GM21737 (cell line): Measurements from ENCODE around the gene HMGCLL1.

Experiments
- ATAC-seq: cut with Tn5 transposase; IDR thresholded peaks from one replicate; pipeline ENCODE4 v1.9.1; 2021; ENCODE audit warnings: mild to moderate bottlenecking, moderate library complexity; ENCODE audit not compliant: unreplicated experiment

Gene HMGCLL1

DNA sequence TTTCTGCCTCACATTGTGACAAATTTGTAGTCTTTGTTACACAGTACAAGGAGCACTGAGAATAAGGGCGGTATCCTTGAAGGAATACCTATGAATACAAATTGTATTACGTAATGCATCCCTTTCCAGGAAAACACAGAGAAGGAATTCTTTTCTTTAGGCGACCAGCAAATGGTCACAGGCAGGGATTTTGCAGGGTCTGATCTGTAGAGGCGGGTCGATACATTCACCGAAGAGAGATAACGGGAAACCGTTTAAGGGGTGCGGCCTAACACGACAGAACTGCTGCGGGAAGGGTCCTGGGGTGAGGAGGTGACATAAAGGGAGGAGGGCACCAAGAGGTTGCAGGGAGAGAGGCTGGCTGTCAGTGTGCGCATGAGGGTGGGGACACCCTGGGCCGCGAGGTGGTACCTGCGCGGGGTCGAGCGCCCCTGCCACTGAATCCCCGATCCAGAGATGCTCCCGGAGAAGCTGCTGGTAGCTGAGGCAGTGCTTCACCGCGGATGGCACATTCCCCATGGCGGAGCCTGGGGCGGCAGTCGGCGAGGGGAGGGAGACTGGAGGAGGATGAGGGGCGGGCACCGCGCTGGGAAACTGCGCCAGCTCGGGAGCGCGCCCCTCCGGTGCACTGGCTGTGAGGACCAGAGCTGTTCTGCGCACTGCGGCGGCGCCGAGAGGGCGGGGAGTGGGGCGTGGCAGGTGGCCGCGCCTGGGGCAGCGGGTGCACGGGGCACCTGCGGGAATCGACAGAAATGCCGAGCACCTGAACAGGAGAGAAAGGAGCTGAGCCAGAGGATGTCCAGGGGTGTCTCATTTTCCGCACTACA lies at the start of gene HMGCLL1:
HMGCLL1 (minus strand) TSS at position 656 of the 827 bp plus-strand sequence; CDS start at position 519, 137 bp downstream.
- ATAC-seq, result no peak

DNA sequence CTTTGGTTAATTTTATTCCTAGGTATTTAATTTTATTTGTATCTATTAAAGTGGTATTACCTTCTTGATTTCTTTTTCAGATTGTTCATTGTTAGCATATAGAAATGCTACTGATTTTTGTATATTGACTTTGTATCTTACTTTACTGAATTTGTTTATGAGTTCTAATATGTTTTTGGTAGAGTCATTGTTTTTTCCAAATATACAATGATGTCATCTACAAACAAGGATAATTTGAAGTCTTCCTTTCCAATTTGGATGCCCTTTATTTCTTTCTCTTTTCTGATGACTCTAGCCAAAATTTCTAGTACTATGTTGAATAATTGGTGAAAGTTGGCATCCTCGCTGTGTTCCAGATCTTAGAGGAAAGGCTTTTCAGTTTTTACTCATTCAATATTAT lies 43.0 kb upstream of the HMGCLL1 start:
- ATAC-seq, result no peak

DNA sequence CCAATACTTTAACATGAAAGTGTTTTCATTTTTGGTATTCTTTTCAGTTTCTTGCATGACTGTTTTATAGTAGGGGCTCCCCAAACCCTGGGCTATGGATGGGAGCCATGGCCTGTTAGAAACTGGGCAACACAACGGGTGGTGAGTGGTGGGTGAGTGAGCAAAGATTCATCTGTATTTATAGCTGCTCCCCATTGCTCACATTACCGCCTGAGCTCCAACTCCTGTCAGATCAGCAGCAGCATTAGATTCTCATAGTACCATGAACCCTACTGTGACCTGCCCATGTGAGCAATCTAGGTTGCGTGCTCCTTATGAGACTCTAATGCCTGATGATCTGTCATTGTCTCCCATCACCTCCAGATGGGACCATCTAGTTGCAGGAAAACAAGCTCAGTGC lies 42.3 kb upstream of the HMGCLL1 start:
- ATAC-seq, result no peak

GRCh38 chr6:55617272-55617671 lies 38.3 kb upstream of the HMGCLL1 start:
- ATAC-seq, result no peak

DNA sequence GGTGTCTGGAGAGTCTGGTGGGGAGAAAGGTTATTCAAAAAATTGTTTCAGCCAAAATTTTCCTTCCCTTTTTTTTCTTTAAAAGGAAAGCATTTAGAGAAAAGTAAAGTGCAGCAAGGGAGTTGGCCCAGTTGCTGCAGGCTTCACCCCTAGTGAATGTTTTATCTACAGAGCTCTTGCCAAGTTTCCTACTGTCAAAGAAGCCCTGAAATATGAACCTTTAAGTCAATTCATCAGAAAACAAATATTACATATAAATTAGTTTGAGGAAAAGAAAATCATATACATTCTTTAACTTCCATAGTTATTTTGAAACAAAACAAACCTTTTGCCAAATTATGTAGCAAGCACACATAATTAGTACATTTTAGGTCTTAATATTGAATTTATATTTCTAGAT lies 25.0 kb upstream of the HMGCLL1 start:
- ATAC-seq, result no peak

DNA sequence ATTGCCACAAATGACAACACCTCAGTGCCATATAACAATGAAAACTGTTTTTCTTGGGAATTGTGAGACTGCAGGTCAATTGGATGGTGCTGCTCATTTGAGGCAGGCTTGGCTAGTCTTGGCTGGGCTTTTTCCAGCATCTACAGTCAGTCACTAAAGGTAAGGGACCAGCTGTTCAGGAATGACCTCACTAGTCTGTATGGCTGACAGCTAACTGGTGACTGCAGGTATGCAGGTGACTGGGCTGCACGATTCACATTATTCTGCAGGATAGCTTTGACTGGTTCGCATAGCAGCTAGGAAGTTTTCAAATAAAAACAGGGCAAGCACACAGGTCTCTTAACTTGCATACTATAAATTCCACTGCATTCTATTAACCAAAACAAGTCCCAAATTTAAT lies 22.1 kb upstream of the HMGCLL1 start:
- ATAC-seq, result no peak

DNA sequence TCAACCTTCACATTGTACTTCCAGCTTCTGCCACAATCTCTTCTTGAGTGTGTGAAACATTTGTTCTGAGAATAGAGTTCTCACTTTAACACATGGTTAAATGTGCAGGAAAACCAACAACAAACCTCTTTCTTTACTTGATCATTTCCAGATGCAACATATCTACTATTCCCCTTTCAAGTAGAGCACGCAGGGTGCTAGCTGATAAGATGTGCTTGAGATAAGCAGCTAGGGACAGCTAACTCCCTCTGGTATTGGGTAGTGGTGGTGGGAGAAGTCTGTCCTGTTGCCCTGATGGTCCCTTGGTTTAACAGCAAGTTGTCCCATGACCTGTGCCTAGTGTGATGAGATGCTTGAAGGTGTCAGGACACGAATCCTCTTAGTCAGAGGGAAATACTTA lies 15.4 kb upstream of the HMGCLL1 start:
- no peak for ATAC-seq

- no peak for ATAC-seq
Observed at GRCh38 chr6:55584654-55585354, 5.8 kb upstream of the HMGCLL1 start.

- ATAC-seq, result no peak
Observed at GRCh38 chr6:55576811-55577210, 2.2 kb downstream of the HMGCLL1 start.

DNA sequence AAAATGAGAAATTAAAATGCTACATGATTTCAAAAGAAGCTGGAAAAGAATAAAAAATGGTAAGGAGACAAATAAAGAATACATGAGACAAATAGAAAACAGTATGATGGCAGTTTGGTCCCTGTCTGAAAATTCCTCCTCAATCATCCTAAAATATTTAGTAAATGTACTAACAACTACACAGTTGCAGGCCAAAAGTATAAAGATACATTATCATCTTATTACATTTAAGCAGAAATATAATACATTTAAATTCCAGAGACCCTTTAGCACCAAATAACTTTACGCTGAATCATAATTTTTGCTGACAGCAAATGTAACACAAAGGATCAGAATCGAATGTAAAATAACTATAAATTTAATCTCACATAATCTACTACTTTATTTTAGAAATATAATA lies 4.4 kb downstream of the HMGCLL1 start:
- ATAC-seq, result no peak

- no peak for ATAC-seq
Observed at GRCh38 chr6:55569638-55570037, 9.4 kb downstream of the HMGCLL1 start.

- no peak for ATAC-seq
Observed at GRCh38 chr6:55568808-55569439, 10.1 kb downstream of the HMGCLL1 start.

DNA sequence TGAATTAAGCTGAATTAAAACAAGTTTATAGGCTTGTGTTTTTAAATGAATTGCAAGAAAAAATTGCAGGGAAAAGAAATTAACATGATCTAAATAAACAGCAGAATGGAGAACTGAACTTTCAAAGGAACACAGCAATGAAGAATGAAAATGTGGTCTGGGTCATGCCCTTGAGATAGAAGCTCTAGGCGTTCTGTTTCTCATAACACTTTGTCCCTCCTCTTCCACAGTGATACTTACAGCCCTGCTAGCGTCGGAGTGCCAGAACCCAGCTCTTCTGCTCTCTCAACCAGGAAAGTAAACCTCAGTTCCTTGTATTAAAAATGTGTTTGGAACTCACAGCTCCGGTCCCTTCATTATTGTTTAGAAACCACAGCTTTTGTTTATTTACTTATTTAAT lies 11.4 kb downstream of the HMGCLL1 start:
- no peak for ATAC-seq

GRCh38 chr6:55566036-55566710 lies 12.8 kb downstream of the HMGCLL1 start:
- ATAC-seq, result no peak

- no peak for ATAC-seq
Observed at GRCh38 chr6:55562318-55562717, 16.7 kb downstream of the HMGCLL1 start.

DNA sequence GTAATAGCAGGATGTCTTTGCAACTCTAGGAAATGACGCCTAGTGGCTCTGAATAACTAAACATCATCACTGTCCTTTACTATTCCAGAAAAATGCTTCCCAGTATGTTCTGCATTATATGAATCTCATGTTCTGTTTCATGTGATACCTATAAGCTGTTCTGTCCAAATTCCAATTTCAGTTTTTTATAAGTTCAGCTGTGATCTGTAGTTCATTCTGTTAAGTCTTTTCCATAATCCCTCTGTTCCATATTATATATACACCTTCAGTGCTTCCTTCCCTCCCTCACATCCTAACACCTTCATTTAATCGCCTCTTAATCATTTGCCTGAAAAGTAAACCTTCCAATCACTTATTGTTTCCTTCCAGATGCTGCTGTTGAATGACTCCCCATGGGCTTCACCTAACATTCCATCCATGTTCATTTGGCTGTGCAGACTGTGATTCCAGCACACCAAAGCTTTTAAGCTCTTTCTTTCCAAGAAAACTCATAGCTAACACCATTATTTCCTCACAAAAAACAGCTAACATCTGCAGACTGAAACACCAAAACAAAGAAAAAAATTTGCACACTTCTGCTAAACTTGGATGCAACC lies 18.6 kb downstream of the HMGCLL1 start:
- no peak for ATAC-seq

GRCh38 chr6:55557146-55557545 lies 21.8 kb downstream of the HMGCLL1 start:
- no peak for ATAC-seq

- no peak for ATAC-seq
Observed at GRCh38 chr6:55545791-55546190, 33.2 kb downstream of the HMGCLL1 start.

GRCh38 chr6:55543633-55544309 lies 35.2 kb downstream of the HMGCLL1 start:
- no peak for ATAC-seq

DNA sequence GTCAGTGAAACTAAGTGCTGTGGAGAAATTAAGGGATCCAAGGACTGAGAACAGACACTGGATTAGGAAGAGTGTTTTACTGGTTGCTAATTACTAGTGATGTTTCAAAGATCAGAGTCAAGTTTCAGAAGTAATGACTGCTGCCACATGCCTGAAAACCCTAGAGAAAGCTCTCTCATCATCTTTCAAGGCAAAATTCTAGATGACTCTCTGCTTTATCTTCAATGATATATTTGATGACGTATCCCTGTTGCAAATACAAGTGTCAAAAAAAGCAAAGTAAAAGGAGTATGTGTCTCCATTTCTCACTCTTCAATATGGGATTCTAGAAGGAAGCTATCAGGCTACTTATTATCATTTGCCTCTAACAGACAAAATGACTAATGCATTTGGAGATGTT lies 38.0 kb downstream of the HMGCLL1 start:
- ATAC-seq, result no peak
